GM10847 (cell line): ENCODE data around the gene P2RX7.

Experiments used
- POLR2A ChIP-seq: IDR thresholded peaks from 2 replicates; pipeline ENCODE4 v1.6.1; 2011; ENCODE audit not compliant: insufficient read length; ENCODE audit errors: extremely low read depth

P2RX7 gene

DNA sequence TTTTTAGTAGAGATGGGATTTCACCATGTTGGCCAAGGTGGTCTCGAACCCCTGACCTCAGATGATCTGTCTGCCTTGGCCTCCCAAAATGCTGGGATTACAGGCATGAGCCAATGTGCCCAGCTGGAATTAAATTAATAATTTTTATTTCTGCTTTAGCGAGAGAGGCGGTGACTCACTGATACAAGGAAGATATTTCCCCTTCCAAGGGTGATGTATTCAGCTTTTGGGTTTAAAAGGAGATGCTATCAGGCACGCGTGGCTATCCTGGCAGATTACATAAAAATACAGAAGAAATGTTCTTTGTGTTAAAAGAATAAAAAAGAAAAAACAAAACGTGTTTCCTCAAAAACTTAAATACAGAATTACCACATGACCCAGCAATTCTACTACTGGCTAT, 12.4 kb upstream of the P2RX7 start:
- no peak for TF ChIP-seq POLR2A

DNA sequence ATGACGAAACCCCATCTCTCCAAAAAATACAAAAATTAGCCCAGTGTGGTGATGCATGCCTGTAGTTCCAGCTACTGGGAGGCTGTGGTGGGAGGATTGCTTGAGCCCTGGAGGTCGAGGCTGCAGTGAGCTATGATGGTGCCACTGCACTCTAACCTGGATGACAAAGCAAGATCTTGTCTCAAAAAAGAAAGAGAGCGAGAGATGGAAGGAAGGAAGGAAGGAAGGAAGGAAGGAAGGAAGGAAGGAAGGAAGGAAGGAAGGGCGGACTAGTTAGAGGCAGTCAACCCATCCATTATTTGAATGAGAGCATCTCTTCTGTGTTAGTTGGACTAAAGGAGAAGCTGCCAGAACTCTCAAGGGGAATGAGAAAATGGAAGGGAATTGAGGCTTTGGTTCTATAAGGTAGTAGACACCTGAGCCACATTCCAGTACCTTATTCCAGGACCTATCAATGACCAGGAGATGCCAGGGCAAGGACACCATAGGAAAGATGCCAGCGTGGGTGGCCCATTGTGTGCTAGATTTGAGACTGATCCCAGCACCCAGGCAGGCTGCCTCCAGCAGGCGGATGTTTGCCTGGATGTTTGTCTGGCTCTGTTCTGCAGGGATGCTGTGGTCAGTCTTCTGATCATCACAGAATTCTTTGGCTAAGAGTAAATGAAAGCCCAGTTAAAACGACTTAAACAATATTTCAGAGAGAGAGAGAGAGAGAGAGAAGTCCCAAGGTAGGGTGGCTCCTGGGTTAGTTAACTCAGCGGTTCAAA, 11.5 kb upstream of the P2RX7 start:
- no peak for TF ChIP-seq POLR2A

DNA sequence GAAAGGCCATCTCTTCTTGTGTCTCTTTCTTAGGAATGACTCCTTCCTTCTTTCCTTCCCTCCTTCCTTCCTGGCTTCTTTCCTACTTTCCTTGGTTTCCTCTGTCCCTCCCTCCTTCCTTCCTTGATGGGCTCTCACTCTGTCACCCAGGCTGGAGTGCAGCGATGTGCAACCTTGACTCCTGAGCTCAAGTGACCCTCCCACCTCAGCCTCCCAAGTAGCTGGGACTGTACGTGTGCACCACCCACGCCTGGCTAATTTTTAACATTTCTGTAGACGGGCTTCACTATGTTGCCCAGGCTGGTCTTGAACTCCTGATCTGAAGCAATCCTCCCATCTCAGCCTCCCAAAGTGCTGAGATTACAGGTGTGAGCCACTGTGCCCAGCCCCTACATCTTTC, 10.9 kb upstream of the P2RX7 start:
- TF ChIP-seq POLR2A, result no peak

DNA sequence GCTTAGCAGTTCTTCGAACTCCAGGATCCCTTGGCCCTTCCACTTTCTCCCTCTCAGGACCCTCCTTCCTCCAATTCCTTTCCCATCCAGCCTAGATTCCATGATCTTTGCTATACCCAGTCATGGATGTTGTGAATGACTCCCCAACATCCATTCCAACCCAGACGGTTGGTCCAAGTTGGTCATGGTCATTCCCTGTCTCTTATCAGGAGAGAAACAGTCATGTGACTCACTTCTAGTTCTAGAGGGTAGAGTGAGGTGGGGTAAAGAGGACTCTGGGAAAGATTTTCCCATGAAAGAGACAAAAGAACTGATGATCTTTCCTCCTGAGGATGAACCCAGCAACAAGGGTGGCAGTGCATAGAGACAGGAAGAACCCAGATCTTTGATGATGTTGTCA, 9.2 kb upstream of the P2RX7 start:
- no peak for TF ChIP-seq POLR2A

DNA sequence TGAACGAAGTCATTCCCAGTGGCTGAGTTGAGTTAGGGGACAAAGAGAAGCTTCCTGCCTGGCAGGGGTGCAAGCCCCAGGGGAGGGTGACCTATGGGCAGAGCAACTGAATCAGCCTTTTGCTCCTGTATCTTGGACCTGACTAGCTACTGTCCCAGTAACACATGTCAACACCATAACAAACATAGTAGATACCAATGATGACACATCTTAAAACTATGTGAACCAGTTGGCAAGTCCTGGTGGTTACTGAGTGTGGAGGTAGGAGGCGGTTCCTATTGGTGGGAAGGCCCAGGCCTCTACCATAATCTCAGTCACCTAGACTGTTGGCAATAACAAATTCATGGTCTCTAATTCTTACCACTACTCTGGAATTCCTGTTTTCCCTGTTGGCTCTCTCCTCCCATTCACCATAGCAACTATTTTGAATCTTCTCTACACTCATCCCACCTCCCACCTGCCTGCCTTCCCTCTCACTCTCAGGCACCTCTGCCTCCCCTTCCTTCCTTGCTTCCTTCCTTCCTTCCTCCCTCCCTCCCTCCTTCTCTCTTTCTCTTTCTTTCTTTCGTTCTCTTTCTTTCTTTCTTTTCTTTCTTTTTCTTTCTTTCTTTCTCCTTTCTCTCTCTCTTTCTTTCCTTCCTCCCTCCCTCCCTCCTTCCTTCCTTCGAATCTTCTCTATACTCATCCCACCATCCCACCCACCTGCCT, 8.1 kb upstream of the P2RX7 start:
- no peak for TF ChIP-seq POLR2A

DNA sequence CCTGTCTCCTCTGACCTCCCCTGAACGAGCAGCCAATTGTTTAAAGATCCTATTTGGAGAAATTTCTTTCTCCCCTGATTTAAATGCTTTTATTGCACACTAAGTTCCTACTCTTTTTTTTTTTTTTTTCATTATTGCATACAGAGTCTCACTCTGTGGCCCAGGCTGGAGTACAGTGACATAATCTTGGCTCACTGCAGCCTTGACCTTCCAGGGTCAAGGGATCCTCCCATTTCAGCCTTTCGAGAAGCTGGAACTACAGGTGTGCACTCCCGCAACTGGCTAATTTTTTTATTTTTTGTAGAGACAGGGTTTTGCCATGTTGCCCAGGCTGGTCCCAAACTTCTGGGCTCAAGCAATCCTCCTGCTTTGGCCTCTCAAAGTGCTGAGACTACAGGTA, 5.2 kb upstream of the P2RX7 start:
- TF ChIP-seq POLR2A, result no peak

DNA sequence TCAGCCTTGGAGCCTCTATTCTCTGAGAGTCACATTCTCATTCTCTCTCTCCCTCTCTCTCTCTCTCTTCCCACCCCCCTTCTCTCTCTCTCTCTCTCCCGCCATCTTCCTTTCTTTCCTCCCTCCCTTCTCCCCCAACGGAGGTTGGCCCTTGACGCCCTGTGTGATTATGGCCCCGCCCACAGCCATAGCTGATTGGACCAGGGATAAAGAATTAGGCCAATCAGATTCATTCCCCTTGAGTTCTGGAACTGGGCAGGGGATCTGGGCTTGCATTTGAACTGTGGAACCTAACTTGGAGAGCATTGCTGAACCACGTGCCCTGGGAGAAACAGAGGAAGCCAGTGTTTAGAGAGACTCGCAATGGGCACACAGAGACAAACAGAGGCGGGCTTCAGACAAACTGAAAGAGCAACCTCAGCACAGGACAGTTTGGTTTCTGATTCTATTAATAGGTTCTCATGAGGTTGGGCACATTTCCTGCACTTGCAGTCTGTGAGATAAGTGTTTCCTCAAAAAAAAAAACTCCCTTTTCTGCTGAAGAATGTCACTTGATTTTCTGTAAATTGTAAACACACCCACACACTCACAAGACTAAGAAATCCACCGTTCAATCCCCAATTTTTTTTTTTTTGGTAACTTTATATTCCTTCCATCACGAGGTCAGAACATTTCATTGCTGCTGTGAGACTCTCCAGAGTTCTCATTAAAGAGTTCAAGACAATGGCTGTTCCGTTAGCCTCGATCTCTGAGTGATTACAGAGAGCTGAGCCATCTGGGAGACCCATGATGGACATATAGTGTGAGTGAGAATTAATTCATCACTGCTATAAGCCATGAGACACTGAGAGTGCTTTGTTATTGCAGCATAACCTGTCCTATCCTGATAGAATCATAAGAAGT, 3.5 kb upstream of the P2RX7 start:
- no peak for TF ChIP-seq POLR2A

DNA sequence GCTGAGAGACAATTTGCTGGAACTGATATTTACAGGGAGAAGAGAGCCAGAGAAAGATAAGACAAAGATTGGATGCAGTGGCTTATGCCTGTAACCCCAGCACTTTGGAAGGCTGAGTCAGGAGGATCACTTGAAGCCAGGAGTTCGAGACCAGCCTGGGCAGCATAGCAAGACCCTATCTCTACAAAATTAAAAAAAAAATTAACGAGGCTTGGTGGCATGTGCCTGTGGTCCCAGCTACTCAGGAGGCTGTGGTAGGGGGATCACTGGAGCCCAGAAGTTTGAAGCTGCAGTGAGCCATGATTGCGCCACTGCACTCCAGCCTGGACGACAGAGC, 2.9 kb upstream of the P2RX7 start:
- TF ChIP-seq POLR2A, result no peak

DNA sequence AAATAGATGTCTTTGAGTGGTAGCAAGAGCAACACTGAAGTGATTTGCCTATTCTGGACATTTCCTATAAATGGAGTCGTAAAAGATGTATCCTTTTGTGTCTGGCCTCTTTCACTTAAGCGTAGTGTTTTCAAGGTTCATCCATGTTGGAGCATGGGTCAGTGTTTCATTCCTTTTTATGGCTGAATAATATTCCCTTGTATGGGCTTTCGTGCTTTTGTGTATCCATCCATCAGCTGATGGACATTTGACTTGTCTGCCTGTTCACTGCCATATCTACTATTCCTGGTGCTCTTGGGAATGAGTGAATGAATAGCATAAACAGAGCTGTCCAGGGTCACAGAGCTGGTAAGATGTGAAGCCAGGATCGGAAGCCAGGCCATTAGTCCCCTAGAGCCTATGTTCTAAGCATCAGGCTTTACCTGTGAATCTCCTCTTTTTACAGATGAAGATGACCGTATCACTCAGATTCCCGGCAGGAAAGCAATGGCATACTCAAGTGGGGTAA, 1.8 kb upstream of the P2RX7 start:
- TF ChIP-seq POLR2A, result no peak

DNA sequence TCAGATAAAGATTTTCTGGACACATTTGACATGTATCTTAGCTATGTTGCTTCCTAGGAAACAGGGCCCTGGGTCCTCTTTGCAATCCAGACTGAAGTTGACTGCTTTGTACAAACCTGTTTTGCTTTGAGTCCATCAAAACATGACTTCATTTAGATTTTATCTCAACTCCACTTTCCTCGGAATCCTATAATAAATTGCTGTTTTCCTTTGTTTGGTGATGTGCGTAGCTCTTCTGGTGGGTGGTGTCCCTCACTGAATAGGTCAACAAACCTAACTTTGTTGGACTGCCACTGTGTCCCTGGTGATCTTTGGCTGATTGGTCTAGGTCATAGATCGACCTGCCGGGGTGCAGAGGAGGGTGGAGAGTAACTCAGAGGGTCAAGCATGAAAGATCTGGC, 735 bp upstream of the P2RX7 start:
- TF ChIP-seq POLR2A, result no peak

DNA sequence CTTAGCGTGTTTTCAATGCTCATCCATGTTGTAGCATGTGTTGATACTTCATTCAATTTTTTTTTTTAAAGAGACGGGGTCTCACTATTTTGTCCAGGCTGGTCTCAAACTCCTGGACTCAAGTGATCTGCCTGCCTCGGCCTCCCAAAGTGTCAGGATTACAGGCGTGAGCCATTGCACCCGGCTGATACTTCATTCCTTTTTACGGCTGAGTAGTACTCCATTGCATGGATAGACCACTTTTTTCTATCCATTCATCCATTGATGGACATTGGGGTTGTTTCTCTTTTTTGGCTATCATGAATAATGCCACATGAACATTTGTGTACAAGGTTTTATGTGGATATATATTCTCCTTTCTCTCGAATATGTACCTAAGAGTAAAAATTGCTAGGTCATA, 1.2 kb downstream of the P2RX7 start:
- no peak for TF ChIP-seq POLR2A

DNA sequence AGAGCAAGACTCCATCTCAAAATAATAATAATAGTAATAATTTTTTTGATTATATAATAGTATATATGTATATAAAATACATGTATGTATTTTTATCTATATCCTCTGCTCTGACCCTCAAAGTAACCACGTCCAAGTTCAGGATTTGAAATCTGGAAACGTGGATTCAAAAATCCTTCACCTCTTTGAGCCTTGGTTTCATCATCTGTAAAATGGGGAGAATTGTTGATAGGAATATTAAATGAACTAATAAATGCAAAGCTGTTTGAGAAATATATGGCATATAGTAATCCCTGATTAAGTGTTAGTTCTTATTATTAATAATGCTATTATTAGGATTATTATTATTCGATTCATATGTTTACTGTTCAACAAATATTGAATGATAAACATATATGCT, 2.6 kb downstream of the P2RX7 start:
- no peak for TF ChIP-seq POLR2A

DNA sequence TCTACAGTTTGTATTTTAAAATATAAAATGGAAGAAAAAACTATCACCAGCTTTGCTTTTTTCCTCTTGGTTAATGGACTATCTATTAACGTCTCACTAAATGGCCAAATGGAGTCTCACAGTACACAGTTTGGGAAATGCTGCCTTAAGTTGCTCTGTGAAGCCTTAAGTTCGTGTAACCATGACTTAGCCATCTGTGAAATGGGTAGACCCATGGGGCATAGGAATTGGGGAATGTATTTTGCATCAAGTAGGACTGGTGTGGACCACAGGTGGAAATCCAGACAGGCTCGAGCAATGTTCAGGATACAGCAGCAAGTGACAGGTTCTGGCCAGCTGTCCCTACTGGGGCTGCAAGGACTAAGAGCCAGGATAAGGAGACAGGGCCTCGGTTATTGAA, 4.8 kb downstream of the P2RX7 start:
- TF ChIP-seq POLR2A, result no peak

DNA sequence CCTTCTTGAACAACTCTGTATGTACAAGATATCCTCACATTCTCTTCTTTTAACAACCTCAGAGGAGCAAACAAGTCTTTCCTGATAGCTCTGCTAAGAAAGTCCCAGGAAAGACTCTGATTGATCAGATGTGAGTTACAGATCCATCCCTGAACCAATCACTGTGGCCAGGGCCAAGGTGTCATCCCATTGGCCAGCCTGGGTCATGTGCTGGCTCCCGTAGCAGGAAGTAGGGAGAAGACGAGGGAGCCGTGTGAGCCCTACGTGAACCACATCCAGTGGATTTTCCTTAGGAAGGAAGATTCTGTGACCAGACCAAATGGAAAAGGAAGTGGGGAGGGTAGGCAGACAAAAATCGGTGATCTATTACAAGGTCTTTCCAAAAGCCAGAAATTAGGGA, 5.6 kb downstream of the P2RX7 start:
- TF ChIP-seq POLR2A, result no peak

DNA sequence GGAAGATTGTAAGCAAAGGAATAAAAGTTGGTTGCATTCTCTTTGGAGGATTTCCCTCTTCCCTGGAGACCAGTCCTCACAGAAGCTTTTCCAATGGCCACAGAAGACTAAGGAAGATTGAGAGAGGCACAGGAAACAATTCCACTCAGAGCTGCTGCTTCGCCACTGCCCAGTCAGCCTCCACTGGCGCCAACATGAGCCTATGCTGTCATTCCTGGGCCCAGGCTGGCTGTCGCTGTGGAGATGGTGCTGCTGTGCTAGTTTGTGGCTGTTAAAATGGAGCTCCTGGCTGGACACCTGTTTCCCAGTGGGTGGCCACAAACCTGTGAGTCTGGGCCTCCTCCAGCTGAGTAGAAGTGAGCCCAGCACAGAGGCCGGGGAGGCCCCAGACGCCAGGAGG, 6.6 kb downstream of the P2RX7 start:
- TF ChIP-seq POLR2A, result no peak

DNA sequence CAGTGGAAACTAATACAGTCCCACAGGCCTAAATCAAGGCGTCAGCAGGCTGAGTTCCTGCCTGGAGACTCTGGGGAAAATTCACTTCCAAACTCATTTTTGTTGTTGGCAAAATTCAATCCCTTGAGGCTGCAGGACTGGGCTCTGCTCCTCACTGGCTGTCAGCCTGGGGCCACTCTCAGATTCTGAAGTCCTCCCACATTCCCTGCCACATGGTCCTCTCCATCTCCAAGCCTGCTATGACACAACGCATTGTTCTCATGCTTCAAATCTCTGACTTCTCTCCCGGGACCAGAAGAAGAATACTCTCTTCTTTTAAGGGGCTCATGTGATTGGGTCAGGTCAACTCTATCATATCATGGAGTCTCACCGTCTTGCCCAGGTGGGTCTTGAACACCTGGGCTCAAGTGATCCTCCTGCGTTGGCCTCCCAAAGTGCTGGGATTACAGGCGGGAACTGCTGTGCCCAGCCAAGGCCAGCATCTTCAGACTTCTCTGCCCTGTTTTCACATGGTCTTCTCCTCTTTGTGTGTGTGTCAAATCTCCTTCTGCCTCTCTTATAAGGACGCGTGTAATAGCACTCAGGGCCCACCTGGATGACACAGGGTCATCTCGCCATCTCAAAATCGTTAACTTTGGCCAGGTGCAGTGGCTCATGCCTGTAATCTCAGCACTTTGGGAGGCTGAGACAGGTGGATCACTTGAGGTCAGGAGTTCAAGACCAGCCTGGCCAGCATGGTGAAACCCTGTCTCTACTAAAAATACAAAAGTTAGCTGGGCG, 9.7 kb downstream of the P2RX7 start:
- no peak for TF ChIP-seq POLR2A
